GM23338 (cell line): ENCODE data around the gene CD44.

Experiments
- EZH2 ChIP-seq: fragments of 200-600 bp; sonication (generic); IDR thresholded peaks from one replicate; pipeline ENCODE4 v1.8.0; 2017; ENCODE audit warnings: antibody characterized with exemption, mild to moderate bottlenecking, low read depth; ENCODE audit not compliant: unreplicated experiment
- EZH2phosphoT487 ChIP-seq: fragments of 200-600 bp; sonication (generic); IDR thresholded peaks from one replicate; pipeline ENCODE4 v1.8.1; 2018; ENCODE audit warnings: antibody characterized with exemption; ENCODE audit not compliant: unreplicated experiment

DNA sequence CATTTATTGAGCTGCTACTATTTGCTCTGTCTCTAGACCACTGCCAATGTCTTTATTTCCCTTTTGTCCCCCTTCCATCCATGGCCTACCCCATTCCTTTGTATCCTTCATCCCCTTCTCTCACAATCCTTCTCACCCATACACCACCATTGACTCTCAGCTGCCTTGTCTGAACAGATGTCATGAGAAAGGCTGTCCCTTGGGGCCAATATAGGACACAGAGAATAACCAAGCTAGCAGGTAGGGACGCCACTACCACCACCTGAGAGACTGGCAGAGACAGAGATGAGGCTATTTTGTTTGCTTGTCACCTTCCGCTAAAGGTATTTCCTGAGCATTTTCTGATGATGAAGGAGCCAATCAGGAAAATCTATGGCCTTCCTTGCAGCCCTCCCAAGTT is 138.9 kb downstream of the CD44 start:
- no peak for TF ChIP-seq EZH2
- TF ChIP-seq EZH2phosphoT487: no peak
